HFFc6 (cell line): ENCODE data around the gene COPB1. TPM values are rescaled to one million over a fixed set of nuclear protein-coding genes. Genes with fewer than 3 reads are reported as not detected.
A peak's percentile ranks its signal among the peaks of the same experiment; 100 is the strongest.

Experiments used
- DNase-seq: peaks from one replicate; pipeline ENCODE4 v3.0.0-alpha.2; 2018
- H3K27ac Mint-ChIP-seq: 2 replicates; pipeline ENCODE4 v1.8.0; 2020; ENCODE audit warnings: mild to moderate bottlenecking, mixed read lengths
- H3K27me3 Mint-ChIP-seq: 2 replicates; pipeline ENCODE4 v1.8.0; 2021; ENCODE audit warnings: mild to moderate bottlenecking, moderate library complexity, mixed read lengths; ENCODE audit not compliant: insufficient read depth
- H3K36me3 Mint-ChIP-seq: 2 replicates; pipeline ENCODE4 v1.8.0; 2021; ENCODE audit warnings: low read depth, mixed read lengths
- H3K4me1 Mint-ChIP-seq: 2 replicates; pipeline ENCODE4 v1.8.0; 2020; ENCODE audit warnings: low read depth, mixed read lengths
- H3K4me3 Mint-ChIP-seq: 2 replicates; pipeline ENCODE4 v1.8.0; 2020; ENCODE audit warnings: mild to moderate bottlenecking, moderate library complexity, mixed read lengths
- H3K9me3 Mint-ChIP-seq: 2 replicates; pipeline ENCODE4 v1.8.0; 2020; ENCODE audit warnings: mild to moderate bottlenecking, mixed read lengths
- CTCF ChIP-seq: fragments of 200-600 bp; sonication (generic); IDR thresholded peaks from 2 replicates; pipeline ENCODE4 v1.5.0; 2021; ENCODE audit warnings: antibody characterized with exemption, mild to moderate bottlenecking
- total RNA-seq, 6 experiments: library from RNA; stranded (reverse); fragmentation: NEBNext Ultra II Directional; extraction: Animal tissue kit (Norgen Biotek cat#: 25700); gene quantifications; 2 replicates in 1 of 6; 3 replicates in 5 of 6; pipeline ENCODE4 v1.2.3, GENCODE V29; 2021

The COPB1 gene
- total RNA-seq, 6 experiments from 2014 or later = 161 to 193 (median 187) TPM

- TF ChIP-seq CTCF = no peak
- DNase-seq = no peak
- no peak overlapping the region for H3K4me3 Mint-ChIP-seq
- no peaks in the 10 kb centered on the region for H3K9me3 Mint-ChIP-seq
- peaks cover 22% of the 10 kb centered on the region for H3K4me1 Mint-ChIP-seq
- no peak overlapping the region for H3K27ac Mint-ChIP-seq
- H3K27me3 Mint-ChIP-seq = peaks cover 1% of the 10 kb centered on the region; the same call in 1 of the 2 replicates
- peaks cover 7% of the 10 kb centered on the region; the same call in 1 of the 2 replicates for H3K36me3 Mint-ChIP-seq
Measured at GRCh38 chr11:14425621-14426020, 74.0 kb downstream of the COPB1 start.

- H3K27ac Mint-ChIP-seq = no peak overlapping the region
- no peak overlapping the region for H3K4me3 Mint-ChIP-seq
- H3K36me3 Mint-ChIP-seq = no peaks in the 10 kb centered on the region; the same call in 1 of the 2 replicates
- no peak for TF ChIP-seq CTCF
- no peaks in the 10 kb centered on the region for H3K9me3 Mint-ChIP-seq
- H3K4me1 Mint-ChIP-seq = peaks cover 27% of the 10 kb centered on the region
- DNase-seq = peak; percentile 51
- H3K27me3 Mint-ChIP-seq = peaks cover 1% of the 10 kb centered on the region
Measured at GRCh38 chr11:14424096-14424495, 75.5 kb downstream of the COPB1 start.

- H3K27me3 Mint-ChIP-seq = peaks cover 1% of the 10 kb centered on the region
- H3K4me1 Mint-ChIP-seq = peaks cover 32% of the 10 kb centered on the region
- H3K36me3 Mint-ChIP-seq = no peaks in the 10 kb centered on the region; the same call in 1 of the 2 replicates
- H3K9me3 Mint-ChIP-seq = no peaks in the 10 kb centered on the region
- no peak overlapping the region for H3K4me3 Mint-ChIP-seq
- H3K27ac Mint-ChIP-seq = no peak overlapping the region
- DNase-seq = peak; percentile 36
- TF ChIP-seq CTCF = no peak
Measured at GRCh38 chr11:14423633-14424032, 76.0 kb downstream of the COPB1 start.

GRCh38 chr11:14422814-14423182 lies 76.8 kb downstream of the COPB1 start:
- TF ChIP-seq CTCF = no peak
- H3K27ac Mint-ChIP-seq = no peak overlapping the region
- H3K36me3 Mint-ChIP-seq = no peaks in the 10 kb centered on the region; the same call in 1 of the 2 replicates
- peaks cover 40% of the 10 kb centered on the region for H3K4me1 Mint-ChIP-seq
- DNase-seq = no peak
- no peaks in the 10 kb centered on the region for H3K9me3 Mint-ChIP-seq
- H3K27me3 Mint-ChIP-seq = peaks cover 1% of the 10 kb centered on the region
- H3K4me3 Mint-ChIP-seq = no peak overlapping the region

- Mint-ChIP-seq H3K4me1 (peaks cover 46% of the 10 kb centered on the region), H3K4me3 (no peak overlapping the region), H3K27ac (no peak overlapping the region), H3K27me3 (peaks cover 1% of the 10 kb centered on the region), H3K36me3 (no peaks in the 10 kb centered on the region; the same call in 1 of the 2 replicates), H3K9me3 (no peaks in the 10 kb centered on the region)
- peak; percentile 99 for DNase-seq
- TF ChIP-seq CTCF = no peak
Measured at GRCh38 chr11:14422052-14422813, 77.4 kb downstream of the COPB1 start.
